SHP77 treated with DMSO at 0.1 percent for 48 hours (cell line): ENCODE data around the gene WDR81.
"Not testable (repeated sequence)": the region's sequence is repeated elsewhere in the genome, so short reads cannot be mapped to it uniquely, and the experiment has no call there.

Experiments
- DNase-seq: peaks from one replicate; lab custom pipeline; 2025; lab: John Stamatoyannopoulos, UW

The WDR81 gene

DNA sequence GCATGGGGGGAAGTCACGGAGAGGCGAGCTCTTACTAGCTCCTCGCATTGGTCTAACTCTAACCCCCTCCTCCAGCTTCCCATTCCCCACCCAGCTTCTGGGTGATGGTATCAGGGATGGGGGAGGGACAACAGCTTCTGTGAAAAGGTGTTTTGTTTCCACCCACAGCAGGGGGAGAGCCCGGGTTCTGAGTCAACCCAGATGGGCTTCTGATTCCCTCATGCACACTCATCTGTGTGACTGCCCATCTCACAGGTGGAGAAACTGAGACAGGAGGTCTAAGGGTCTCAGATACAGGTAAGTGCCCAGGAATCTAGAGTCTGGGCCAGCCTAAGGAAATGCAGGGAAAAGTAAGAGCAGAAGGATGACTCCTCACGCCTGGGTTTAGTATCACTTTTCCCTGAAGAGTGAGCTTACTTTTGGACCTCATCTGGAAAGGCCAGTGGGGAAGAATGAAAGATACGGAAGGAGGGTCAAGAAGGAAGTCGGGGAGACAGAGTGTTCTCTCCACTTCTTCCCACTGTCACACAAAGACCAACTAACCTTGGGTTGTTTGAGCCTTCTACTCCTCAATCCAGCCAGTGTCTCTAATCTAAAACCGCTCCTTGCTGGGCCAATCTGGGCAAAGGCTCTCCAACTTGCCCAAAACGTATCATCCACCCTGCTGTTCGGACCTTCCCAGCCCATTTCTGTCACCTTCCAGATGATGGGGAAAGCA is 11.2 kb upstream of the WDR81 start:
- DNase-seq: no peak

DNA sequence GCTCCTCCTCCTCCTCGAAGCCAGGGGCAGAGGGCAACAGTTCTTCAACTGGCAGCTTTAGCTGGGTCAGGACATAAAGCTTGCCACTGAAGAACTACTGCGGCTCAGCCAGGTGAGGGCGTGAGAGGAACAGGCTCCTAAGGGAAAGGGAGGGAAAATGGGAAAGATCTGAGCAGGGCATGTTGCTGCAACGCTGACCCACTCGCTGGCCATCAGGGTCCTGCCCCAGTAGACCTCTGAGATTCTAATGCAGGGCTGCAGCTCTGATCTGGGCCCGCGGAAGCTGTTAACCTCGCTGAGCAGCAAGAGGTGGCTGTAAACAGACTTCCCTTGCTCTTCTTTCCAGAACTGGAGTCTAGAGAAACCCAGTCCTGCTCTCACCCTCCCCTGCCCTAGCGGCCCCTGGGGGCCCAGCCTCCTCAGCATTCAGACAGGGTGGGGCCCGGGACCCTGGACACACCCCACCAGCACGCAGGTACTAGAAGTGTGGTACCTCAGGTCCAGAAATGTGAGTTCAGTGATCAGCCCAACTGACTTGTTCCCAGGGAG is 10.6 kb upstream of the WDR81 start:
- peak; percentile 67 for DNase-seq

DNA sequence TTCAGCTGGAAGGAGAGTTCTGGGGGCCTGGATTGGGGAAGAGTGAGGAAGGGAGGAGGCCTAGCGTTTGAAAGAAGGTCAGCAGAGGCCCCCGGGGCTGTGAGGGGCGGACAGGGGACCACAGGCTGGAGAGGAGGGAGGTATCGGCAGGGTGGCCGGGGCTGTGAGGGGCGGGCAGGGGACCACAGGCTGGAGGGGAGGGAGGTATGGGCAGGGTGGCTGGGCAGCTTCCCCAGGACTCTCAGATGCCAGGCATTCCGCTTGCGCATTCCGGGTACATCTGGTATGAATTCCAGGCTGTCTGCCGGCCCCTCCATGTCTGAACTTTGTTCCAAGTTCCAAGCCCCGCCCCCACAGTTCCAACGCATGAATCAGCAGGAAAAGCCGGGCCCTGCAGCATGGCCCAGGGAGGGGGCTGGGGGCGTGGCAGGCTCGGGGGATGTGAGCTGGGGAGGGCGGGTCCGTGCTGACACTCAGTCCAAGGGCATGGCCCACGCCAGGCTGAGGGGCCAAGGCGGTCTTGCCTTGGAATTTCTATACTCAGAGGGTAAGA is 10.0 kb upstream of the WDR81 start:
- DNase-seq: peak; percentile 35

DNA sequence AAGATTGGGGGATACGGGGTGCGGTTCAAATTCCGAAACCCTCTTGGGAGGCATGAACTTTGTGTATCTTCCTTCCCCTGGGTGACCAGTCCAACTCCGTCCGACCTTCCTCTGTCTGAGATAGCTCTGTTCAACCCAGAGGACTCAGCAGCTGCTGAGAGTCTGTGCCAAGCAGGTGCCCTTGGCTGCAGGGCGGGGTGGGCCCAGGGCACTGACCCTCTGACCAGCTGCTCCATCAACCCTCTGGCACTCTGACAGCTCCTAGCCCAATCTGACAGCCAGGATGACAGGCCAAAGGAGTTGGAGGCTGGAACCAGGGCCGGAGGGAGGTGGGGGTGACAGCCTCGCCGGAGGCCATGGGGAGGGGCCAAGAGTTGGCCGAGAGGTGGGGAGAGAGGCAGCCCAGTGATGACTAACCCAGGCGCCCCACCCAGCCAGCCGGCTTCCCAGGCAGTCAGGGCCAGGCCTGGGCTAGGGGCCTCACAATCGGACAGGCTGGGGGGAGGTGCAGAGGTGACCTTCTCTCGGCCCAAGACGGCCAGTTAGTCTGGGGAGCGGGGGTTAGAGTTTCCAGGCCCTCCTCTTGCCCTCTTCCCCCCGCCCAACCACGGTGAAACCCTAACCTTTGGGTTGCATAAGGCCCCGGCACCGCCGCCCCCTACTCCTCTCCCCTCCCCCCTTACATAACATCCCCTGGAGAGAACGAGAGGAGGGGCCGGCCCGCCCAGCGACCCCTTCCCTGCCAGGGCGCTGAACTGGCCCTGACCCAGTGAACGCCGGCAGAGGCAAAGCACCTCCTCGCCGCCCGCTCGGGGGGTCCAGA is 9.3 kb upstream of the WDR81 start:
- peak; percentile 41 for DNase-seq

DNA sequence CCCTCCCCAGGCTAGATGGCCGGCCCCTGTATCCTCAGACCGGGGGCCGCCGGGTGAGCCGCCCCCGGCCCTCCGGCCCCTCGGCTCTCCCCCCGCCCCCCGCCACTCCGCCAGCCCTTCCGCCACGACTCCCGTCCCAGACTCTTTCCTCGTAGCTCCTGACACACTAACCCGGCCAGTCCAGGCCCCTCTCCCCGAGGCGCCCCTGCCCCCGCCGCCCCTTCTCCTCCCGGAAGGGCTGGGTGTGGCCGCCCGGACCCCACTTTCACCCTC is 8.8 kb upstream of the WDR81 start:
- no peak for DNase-seq

DNA sequence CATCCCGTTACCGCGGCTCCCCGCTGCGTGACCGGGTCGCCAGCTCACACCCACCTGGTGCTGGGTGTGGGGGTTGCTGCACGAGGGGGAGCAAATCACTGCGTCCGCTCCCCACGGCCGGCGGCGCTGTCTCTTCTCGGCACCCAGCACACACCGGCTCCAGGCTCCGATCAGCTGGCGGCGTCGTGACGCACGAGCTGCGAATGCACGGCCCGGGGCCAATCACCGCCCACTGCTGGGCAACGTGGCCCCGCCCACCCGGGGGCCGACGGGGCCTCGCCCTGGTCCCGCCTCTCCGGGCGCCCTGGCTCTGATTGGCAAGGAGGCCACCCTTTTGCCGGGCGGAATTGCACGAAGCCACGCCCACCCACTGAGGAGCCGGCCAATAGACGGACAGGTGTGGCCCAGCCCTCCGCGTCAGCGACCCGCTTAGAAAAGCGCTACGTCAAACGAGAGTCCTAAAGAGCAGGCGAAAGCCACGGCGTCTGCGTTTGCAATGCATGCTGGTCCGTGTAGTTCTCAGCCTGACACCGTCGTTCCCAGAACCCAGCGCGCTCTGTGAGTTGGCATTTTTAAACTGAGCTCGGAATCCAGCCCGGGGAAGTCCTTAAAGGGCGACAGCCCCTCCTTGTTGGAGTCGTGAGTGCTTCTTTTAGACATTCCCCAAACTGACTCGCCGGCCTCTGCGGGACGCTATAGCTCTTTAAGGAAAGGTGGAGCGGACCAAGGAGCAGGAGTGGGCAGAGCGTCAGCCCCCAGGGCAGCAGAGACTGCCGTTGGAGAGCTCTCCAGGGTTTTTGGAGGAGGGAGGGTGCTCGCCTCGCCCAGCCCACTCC is 8.2 kb upstream of the WDR81 start:
- peak; percentile 100 for DNase-seq

DNA sequence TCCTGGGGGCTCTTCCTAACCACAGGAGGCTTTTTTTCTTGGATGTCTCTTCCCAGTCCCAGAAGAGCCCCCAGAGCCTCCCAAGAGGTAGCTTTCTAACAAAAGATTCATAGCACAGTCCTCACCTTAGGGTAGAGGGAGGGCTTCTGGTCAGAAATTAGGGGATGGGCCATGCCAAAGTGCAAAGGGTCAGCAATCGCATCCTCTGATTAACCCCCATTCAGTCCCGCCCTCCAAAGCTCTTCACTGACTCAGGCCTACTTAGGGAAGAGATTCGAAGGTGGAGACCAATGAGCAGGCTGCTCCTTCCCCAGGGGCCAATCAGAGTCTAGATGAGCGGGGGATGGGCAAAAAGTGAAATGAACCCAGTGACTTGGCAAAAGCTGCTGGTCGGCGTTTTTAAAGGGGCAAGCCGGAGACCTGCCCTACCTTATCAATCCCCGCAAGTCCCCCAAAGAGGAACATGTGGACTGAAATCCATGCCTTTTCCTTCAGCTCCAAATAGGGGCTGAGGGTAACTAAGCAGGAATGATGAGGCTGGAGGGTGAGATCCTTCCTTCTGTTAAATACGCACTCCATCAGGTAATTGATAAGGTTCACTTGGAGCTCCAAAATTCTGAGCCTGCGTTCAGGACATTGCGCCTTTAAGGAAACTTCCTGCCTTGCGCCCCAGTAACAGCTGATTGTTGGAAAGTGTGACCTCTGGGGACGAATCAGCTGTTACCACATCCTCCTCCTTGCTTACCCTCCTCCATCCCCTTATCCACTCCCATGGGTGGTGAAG is 7.4 kb upstream of the WDR81 start:
- DNase-seq: peak; percentile 99

DNA sequence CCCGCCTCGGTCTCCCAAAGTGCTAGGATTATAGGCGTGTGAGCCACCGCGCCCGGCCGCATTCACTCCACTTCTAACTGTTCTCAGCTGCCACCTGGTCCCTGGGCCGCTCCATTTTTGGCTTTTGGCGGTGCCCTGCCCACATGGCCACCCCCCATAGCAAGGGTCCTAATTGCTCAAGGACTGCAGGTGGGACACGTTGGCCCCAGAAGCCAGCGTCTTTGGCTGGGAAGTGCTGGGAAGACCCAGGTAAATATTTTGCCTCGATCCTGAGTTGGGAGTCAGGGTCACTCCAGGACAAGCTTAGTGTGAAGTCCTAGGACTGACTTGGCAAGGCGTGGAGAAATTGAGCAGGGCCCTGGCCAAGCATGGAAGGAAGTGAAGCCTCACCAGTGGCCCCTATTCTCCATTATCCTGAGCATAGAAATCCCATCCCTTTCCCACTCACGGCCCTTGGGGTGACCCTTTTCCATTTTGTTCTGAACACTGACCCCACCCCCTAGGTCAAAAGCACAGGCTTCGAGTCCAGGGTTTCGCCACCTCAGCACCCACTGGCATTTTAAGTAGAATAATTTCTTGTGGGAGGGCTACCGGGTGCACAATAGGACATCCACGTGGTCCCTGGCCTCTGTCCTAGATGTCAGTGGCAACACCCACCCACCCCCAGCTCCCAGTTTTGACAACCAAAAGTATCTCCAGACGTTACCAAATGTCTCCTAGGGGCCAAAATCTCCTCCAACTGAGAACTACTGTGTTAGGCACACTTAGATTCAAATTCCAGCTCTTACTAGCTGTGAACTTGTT is 5.9 kb upstream of the WDR81 start:
- no peak for DNase-seq

DNA sequence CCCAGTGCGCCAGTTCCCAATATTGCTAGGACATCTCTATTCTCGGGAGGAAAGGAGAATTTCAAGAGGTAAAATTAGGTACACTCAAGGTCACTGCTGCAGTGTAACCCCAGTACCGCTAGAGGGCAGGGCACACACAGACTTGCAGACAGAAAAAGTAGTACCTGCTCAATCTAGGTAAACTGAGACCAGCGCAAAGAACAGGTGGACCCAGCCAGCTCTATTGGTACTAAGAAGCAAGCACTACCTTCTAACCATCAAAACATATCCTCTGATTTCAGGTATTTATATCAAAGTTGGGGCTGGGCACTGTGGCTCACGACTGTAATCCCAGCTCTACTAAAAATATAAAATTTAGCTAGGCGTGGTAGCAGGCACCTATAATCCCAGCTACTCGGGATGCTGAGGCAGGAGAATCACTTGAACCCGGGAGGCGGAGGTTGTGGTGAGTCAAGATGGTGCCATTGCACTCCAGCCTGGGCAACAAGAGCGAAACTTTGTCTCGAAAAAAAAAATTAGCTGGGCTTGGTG is 3.6 kb upstream of the WDR81 start:
- DNase-seq: peak; percentile 68

DNA sequence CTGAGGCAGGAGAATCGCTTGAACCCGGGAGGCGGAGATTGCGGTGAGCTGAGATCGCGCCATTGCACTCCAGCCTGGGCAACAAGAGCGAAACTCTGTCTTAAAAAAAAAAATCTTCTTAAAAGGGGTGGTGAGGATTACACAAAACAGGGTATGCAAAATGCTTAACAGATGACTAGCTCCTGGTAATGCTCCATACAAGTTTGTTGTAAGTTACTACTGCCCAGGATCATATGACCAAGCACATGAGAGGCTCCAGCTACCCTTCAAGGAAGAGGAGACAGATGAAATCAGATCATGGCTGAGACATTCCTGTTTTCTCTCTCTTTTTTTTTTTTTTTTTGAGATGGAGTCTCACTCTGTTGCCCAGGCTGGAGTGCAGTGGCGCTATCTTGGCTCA is 2.5 kb upstream of the WDR81 start:
- DNase-seq: not testable (repeated sequence)

DNA sequence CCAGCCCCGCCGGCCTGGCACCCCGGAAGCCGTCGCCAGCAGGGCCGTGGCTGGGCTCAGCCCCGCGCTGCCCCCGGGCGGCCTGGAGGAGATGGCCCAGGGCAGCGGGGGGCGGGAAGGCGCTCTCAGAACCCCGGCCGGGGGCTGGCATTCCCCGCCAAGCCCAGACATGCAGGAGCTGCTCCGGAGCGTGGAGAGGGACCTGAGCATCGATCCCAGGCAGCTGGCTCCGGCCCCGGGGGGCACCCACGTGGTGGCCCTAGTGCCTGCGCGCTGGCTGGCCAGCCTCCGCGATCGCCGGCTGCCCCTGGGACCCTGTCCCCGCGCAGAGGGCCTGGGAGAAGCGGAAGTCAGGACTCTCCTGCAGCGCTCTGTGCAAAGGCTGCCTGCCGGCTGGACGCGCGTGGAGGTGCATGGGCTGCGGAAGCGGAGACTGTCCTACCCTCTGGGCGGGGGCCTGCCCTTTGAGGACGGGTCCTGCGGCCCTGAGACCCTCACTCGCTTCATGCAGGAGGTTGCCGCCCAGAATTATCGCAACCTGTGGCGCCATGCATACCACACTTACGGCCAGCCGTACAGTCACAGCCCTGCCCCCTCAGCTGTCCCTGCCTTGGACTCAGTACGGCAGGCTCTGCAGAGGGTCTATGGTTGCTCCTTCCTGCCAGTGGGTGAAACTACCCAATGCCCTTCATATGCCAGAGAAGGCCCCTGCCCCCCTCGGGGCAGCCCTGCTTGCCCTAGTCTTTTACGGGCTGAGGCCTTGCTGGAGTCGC is 551 bp downstream of the WDR81 start:
- no peak for DNase-seq

DNA sequence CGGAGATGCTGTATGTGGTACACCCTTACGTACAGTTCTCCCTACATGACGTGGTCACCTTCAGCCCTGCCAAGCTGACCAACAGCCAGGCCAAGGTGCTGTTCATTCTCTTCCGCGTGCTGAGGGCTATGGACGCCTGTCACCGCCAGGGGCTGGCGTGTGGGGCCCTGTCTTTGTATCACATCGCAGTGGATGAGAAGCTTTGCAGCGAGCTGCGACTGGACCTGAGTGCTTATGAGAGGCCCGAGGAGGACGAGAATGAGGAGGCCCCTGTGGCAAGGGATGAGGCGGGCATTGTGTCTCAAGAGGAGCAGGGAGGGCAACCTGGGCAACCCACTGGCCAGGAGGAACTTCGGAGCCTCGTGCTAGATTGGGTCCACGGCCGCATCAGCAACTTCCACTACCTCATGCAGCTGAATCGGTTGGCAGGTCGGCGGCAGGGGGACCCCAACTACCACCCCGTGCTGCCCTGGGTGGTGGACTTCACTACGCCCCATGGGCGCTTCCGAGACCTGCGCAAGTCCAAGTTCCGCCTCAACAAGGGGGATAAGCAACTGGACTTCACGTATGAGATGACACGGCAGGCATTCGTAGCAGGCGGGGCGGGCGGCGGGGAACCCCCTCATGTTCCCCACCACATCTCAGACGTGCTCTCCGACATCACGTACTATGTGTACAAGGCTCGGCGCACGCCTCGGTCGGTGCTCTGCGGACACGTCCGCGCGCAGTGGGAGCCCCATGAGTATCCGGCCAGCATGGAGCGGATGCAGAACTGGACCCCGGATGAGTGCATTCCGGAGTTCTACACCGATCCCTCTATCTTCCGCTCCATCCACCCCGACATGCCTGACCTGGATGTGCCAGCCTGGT is 1.4 kb downstream of the WDR81 start:
- DNase-seq: no peak

DNA sequence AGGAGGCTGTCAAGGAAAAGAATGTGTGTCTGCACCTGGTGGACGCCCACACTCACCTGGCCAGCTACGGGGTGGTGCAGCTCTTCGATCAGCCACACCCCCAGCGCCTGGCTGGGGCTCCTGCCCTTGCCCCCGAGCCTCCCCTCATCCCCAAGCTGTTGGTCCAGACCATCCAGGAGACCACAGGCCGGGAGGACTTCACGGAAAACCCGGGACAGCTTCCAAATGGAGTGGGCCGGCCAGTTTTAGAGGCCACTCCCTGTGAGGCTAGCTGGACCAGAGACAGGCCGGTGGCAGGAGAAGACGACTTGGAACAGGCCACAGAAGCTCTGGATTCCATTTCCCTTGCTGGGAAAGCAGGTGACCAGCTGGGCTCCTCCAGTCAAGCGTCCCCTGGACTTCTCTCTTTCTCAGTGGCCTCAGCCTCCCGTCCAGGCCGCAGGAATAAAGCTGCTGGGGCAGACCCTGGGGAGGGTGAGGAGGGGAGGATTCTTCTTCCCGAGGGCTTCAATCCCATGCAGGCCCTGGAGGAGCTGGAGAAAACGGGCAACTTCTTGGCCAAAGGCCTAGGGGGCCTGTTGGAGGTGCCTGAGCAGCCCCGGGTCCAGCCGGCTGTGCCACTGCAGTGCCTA is 2.2 kb downstream of the WDR81 start:
- no peak for DNase-seq

DNA sequence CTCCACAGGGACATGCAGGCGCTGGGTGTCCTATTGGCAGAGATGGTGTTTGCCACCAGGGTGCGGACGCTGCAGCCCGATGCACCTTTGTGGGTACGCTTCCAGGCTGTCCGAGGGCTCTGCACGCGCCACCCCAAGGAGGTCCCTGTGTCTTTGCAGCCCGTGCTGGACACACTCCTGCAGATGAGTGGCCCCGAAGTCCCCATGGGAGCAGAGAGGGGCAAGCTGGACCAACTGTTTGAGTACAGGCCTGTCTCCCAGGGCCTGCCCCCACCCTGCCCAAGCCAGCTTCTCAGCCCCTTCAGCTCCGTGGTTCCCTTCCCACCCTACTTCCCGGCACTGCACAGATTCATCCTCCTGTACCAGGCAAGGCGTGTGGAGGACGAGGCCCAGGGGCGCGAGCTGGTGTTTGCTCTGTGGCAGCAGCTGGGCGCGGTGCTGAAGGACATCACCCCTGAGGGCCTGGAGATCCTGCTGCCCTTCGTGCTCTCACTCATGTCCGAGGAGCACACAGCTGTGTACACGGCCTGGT is 2.8 kb downstream of the WDR81 start:
- no peak for DNase-seq

DNA sequence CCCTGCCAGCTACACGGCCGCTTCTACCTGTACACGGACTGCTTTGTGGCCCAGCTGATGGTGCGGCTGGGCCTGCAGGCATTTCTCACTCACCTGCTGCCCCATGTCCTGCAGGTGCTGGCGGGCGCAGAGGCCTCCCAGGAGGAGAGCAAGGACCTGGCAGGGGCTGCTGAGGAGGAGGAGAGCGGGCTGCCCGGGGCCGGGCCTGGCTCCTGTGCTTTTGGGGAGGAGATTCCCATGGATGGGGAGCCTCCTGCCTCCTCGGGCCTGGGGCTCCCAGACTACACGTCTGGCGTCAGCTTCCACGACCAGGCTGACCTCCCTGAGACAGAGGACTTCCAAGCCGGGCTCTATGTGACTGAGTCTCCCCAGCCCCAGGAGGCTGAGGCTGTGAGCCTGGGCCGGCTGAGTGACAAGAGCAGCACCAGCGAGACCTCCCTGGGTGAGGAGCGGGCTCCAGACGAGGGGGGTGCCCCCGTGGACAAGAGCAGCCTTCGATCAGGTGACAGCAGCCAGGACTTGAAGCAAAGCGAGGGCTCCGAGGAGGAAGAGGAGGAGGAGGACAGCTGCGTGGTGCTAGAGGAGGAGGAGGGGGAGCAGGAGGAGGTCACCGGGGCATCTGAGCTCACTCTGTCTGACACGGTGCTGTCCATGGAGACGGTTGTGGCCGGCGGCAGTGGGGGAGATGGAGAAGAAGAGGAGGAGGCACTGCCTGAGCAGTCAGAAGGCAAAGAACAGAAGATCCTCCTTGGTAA is 3.5 kb downstream of the WDR81 start:
- DNase-seq: no peak

DNA sequence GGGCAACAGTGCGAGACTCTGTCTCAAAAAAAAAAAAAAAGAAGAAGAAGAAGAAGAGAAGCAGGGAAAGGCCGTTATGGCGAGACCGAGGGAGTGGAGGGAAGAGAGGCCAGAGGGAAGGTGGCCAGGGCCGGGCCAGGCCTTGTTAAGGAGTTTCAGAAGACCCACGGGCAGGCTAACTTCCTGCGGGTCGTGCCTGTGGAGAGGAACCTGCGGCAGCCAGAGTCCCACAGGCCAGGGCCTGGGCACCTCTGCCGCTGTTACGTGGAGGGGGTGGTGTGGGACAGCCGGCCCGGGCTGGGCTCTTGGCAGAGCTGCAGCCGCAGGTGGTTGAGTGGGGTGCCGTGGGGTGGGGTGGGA is 5.4 kb downstream of the WDR81 start:
- no peak for DNase-seq
